ENCODE results near the gene KRTAP10-1. TPM values are rescaled to one million over a fixed set of nuclear protein-coding genes. Genes with fewer than 3 reads are reported as not detected.

The KRTAP10-1 gene
- polyA plus RNA-seq, 3 donors from 2014 or later, result not detected

- Mint-ChIP-seq H3K27ac (no peak overlapping the region), H3K36me3 (no peaks in the 10 kb centered on the region), H3K27me3 (ENCODE audit: low read depth in 3 of 3) (peaks cover 0 to 8% (median 5%) of the 10 kb centered on the region in 3 donors), H3K4me3 (no peak overlapping the region), H3K4me1 (no peaks in the 10 kb centered on the region), H3K9me3 (no peaks in the 10 kb centered on the region)
- DNase-seq, result no peak
These were observed 41.5 kb downstream of the KRTAP10-1 start for GRCh38 chr21:44498280-44499210.

DNA sequence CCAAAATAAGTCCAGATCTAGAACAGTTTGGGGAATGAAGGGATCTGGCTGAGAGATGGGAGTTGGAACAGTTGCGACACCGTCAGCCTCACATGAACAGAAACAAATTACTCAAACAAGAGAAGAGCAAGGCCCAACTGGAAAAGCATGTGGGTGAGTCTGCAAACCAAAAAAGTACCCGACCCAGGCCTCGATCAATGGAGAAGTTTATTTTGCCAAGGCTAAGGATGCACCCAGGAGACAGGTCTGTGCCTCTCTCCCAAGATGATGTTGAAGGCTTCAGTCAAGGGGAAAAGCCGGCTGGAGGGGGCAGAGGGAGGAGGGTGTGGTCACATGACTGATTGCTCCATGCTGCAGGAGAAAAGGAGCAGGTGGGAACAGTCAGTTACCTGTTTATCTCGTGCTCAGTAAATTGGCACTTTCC lies 42.3 kb downstream of the KRTAP10-1 start:
- no peak overlapping the region for H3K27ac Mint-ChIP-seq
- H3K36me3 Mint-ChIP-seq, result peaks cover 0 to 4% (median 0%) of the 10 kb centered on the region in 3 donors
- peaks cover 0 to 7% (median 5%) of the 10 kb centered on the region in 6 donors for H3K9me3 Mint-ChIP-seq
- no peak overlapping the region for H3K4me3 Mint-ChIP-seq
- no peaks in the 10 kb centered on the region for H3K4me1 Mint-ChIP-seq
- no peak for DNase-seq
- peaks cover 0 to 10% (median 9%) of the 10 kb centered on the region in 3 donors for H3K27me3 Mint-ChIP-seq (ENCODE audit: low read depth in 3 of 3)

DNA sequence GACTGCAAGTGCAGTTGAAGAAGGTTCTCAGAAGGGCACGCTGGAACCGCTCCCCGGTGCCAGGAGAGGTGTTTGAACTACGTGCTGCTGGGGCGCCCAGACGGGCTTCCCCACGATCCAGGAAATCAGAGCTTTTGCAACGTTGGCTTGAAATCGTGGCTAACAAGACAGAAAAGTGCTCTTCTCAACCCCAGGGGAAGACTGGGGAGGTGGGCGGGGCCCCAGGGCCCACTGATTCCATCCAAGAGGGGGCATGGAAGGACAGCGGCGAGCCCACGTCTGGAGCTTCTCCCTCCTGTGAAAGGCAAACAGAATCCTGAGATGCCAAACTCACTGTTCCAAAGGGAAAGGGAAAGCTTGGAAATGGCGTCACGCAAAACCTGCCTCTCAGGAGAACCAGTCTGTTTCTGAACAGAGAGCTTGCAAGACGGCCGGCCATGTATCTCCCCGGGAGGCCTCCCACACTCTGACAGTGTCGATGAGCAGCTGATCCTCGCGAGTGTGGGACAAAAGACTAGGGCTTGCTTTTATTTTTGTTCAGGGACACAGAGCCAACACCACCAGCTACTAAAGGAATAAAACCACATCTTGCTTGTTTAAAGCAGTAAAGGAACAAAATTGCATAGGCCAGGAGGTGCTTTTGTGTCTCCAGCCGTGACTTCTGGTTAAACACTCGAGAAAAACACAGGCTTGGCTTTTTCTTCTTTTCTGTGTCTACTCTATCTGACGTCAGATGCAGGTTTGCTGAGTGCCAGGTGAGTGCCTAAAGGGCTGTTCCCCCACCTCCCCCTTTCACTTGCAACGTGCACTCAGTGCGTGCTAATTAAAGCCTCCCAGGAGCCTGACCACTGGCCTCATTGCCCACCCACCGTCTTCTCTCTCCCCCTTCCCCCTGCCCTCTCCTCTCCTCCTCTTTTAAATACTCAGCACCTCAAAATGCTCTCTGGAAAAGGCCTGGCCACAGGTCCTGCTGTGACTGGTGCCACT lies 43.1 kb downstream of the KRTAP10-1 start:
- H3K9me3 Mint-ChIP-seq, result peaks cover 0 to 15% (median 8%) of the 10 kb centered on the region in 6 donors
- H3K27me3 Mint-ChIP-seq (ENCODE audit: low read depth in 3 of 3), result peaks cover 0 to 14% (median 11%) of the 10 kb centered on the region in 3 donors
- H3K36me3 Mint-ChIP-seq, result peaks cover 0 to 4% (median 0%) of the 10 kb centered on the region in 3 donors
- no peak for DNase-seq
- H3K27ac Mint-ChIP-seq, result no peak overlapping the region
- H3K4me1 Mint-ChIP-seq, result no peaks in the 10 kb centered on the region
- no peak overlapping the region for H3K4me3 Mint-ChIP-seq

- Mint-ChIP-seq H3K4me3 (no peak overlapping the region), H3K27ac (no peak overlapping the region), H3K4me1 (no peaks in the 10 kb centered on the region), H3K9me3 (peaks cover 0 to 17% (median 8%) of the 10 kb centered on the region in 6 donors), H3K27me3 (ENCODE audit: low read depth in 3 of 3) (peaks cover 0 to 14% (median 11%) of the 10 kb centered on the region in 3 donors), H3K36me3 (peaks cover 0 to 4% (median 0%) of the 10 kb centered on the region in 3 donors)
- DNase-seq, result no peak
These were observed 44.1 kb downstream of the KRTAP10-1 start for GRCh38 chr21:44495611-44496563.

- DNase-seq, result no peak
- H3K9me3 Mint-ChIP-seq, result peaks cover 0 to 17% (median 8%) of the 10 kb centered on the region in 6 donors
- no peak overlapping the region for H3K27ac Mint-ChIP-seq
- H3K4me1 Mint-ChIP-seq, result no peaks in the 10 kb centered on the region
- peaks cover 0 to 4% (median 0%) of the 10 kb centered on the region in 3 donors for H3K36me3 Mint-ChIP-seq
- H3K4me3 Mint-ChIP-seq, result no peak overlapping the region
- H3K27me3 Mint-ChIP-seq (ENCODE audit: low read depth in 3 of 3), result peaks cover 0 to 18% (median 9%) of the 10 kb centered on the region in 3 donors
These were observed 45.0 kb downstream of the KRTAP10-1 start for GRCh38 chr21:44494956-44495355.

DNA sequence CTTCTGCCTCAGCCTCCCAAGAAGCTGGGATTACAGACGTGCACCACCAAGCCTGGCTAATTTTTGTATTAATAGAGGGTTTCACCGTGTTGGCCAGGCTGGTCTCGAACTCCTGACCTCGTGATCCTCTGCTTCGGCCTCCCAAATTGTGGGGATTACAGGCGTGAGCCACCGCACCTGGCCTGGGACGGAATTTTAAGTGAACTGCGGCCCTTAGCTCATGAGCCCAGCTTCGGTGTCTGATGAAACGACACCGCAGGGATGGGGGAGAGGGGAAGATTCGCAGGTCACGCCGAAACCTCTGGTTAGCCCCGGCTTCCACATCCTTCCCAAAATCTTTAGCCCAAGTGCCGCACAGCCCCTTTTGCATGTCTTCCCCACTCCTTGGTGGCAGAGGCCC lies 45.6 kb downstream of the KRTAP10-1 start:
- Mint-ChIP-seq H3K4me1 (no peaks in the 10 kb centered on the region), H3K4me3 (no peak overlapping the region), H3K27me3 (ENCODE audit: low read depth in 3 of 3) (peaks cover 0 to 19% (median 9%) of the 10 kb centered on the region in 3 donors), H3K36me3 (peaks cover 0 to 4% (median 0%) of the 10 kb centered on the region in 3 donors), H3K27ac (no peak overlapping the region), H3K9me3 (peaks cover 0 to 17% (median 8%) of the 10 kb centered on the region in 6 donors)
- no peak for DNase-seq

DNA sequence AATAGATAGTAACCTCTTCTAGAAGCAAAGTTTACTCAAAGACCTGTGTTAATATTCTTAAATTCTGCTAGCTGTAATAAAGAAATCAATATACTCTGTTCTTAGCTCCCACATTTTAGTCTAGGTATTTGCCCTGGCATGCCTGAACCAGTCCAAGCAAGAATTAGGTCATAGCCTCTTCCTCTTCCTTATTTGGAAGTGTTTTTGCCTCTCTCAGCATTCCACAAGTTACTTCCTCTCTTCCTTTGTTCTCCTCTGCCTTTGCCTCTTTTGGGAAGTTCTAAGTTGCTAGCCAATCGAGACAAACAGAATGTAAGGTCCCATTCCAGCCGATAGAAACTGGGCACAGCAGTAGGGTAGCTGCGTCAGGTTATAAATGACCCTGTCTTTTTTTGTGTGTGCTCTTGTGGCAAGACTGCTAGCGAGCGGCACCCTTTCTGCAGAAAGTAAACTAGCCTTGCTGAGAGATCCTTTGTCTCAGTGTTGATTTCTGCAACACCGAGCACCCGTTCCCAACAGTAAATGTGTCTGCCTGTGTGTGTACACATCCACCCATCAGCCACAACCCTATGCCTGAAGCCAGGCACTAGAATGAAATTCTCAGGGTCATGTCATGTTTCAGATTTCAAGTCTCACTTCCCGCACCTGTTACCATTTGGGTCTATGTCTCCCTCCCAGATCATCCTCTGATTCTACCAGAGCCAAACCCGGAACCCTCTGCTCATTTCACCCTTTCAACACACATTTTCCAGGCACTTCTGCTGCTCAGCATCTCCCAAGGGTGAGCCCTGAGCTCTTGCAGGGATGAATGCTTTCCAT lies 47.2 kb downstream of the KRTAP10-1 start:
- Mint-ChIP-seq H3K36me3 (peaks cover 0 to 4% (median 0%) of the 10 kb centered on the region in 3 donors), H3K4me3 (no peak overlapping the region), H3K27me3 (ENCODE audit: low read depth in 3 of 3) (peaks cover 1 to 19% (median 10%) of the 10 kb centered on the region in 3 donors), H3K4me1 (no peaks in the 10 kb centered on the region), H3K27ac (no peak overlapping the region), H3K9me3 (peaks cover 0 to 17% (median 8%) of the 10 kb centered on the region in 6 donors)
- no peak for DNase-seq

- Mint-ChIP-seq H3K27me3 (ENCODE audit: low read depth in 3 of 3) (peaks cover 1 to 19% (median 8%) of the 10 kb centered on the region in 3 donors), H3K4me1 (peaks cover 0 to 2% of the 10 kb centered on the region in 2 donors), H3K27ac (no peak overlapping the region), H3K4me3 (no peak overlapping the region), H3K9me3 (peaks cover 0 to 17% (median 8%) of the 10 kb centered on the region in 6 donors), H3K36me3 (peaks cover 0 to 4% (median 0%) of the 10 kb centered on the region in 3 donors)
- no peak for DNase-seq
These were observed 49.2 kb downstream of the KRTAP10-1 start for GRCh38 chr21:44490816-44491215.

DNA sequence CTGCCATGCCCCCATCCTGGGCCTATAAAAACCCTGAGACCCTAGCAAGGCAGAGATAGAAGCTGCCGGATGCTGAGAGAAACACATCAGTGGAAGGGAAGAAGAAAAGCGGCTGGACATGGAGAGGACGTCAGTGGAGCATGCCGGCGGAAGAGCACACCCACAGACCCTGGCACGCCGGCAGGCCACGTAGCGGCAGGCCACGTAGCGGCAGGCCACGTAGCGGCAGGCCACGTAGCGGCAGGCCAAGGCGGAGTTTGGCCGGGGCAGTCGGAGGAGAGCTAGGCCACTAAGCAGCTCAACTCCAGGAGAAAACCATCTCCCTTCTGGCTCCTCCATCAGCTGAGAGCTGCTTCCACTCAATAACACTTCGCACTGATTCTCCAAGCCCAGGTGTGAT lies 49.6 kb downstream of the KRTAP10-1 start:
- H3K27me3 Mint-ChIP-seq (ENCODE audit: low read depth in 3 of 3), result peaks cover 1 to 18% (median 8%) of the 10 kb centered on the region in 3 donors
- peaks cover 0 to 4% (median 0%) of the 10 kb centered on the region in 3 donors for H3K36me3 Mint-ChIP-seq
- no peak overlapping the region for H3K27ac Mint-ChIP-seq
- no peak overlapping the region for H3K4me3 Mint-ChIP-seq
- peaks cover 0 to 2% of the 10 kb centered on the region in 2 donors for H3K4me1 Mint-ChIP-seq
- H3K9me3 Mint-ChIP-seq, result peaks cover 0 to 17% (median 8%) of the 10 kb centered on the region in 6 donors
- DNase-seq, result no peak

DNA sequence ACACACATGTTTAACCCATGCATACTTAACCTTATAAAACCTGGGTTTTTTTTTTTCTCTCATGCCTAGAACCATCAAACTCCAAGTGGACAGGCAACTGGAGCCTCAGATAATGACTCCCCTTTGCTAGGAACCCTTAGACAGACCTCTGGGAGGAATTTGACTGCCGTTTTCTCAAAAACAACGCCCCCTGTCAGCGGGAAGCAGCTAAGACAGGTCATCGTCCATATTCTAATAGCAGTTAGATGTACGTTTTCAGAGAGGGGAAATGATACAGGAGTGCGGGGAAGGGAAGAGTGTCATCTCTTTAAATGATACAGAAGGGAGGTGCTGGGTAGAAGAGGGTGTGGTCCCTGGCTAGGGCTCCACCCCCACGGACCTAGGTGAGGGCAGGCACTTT lies 50.0 kb downstream of the KRTAP10-1 start:
- Mint-ChIP-seq H3K9me3 (peaks cover 0 to 17% (median 8%) of the 10 kb centered on the region in 6 donors), H3K27ac (no peak overlapping the region), H3K36me3 (peaks cover 0 to 4% (median 0%) of the 10 kb centered on the region in 3 donors), H3K4me1 (peaks cover 0 to 4% of the 10 kb centered on the region in 2 donors), H3K4me3 (no peak overlapping the region), H3K27me3 (ENCODE audit: low read depth in 3 of 3) (peaks cover 4 to 16% (median 8%) of the 10 kb centered on the region in 3 donors)
- DNase-seq, result no peak
